ENCODE data around the gene CDK14. TPM values are rescaled to one million over a fixed set of nuclear protein-coding genes. Genes with fewer than 3 reads are reported as not detected.

Gene CDK14
- total RNA-seq, 1 donor from 2014 or later = 64.6 TPM

- peaks cover 62% of the 10 kb centered on the region for H3K4me1 Mint-ChIP-seq
- DNase-seq (ENCODE audit: low spot score in 2 of 2, unreplicated experiment in 2 of 2) = no peak
- H3K27me3 Mint-ChIP-seq (ENCODE audit: low read depth) = no peaks in the 10 kb centered on the region
- no peaks in the 10 kb centered on the region for H3K9me3 Mint-ChIP-seq
- H3K4me3 Mint-ChIP-seq = no peak overlapping the region
- TF ChIP-seq CTCF (IDR thresholded peaks at IDR 0.05; ENCODE audit: unreplicated experiment) = no peak
- no peaks in the 10 kb centered on the region for H3K36me3 Mint-ChIP-seq
- H3K27ac Mint-ChIP-seq = no peak overlapping the region
Observed at GRCh38 chr7:90678986-90679385, 82.9 kb downstream of the CDK14 start.

GRCh38 chr7:90680484-90680883 lies 84.4 kb downstream of the CDK14 start:
- Mint-ChIP-seq H3K9me3 (no peaks in the 10 kb centered on the region), H3K27ac (peak overlapping the region; percentile 78), H3K4me1 (peaks cover 55% of the 10 kb centered on the region), H3K27me3 (ENCODE audit: low read depth) (no peaks in the 10 kb centered on the region), H3K4me3 (no peak overlapping the region), H3K36me3 (no peaks in the 10 kb centered on the region)
- DNase-seq (ENCODE audit: low spot score in 2 of 2, unreplicated experiment in 2 of 2) = no peak
- no peak for TF ChIP-seq CTCF (IDR thresholded peaks at IDR 0.05; ENCODE audit: unreplicated experiment)

GRCh38 chr7:90681336-90682022 lies 85.4 kb downstream of the CDK14 start:
- H3K27me3 Mint-ChIP-seq (ENCODE audit: low read depth) = no peaks in the 10 kb centered on the region
- no peaks in the 10 kb centered on the region for H3K36me3 Mint-ChIP-seq
- peaks cover 52% of the 10 kb centered on the region for H3K4me1 Mint-ChIP-seq
- DNase-seq (ENCODE audit: low spot score in 2 of 2, unreplicated experiment in 2 of 2) = no peak
- no peak for TF ChIP-seq CTCF (IDR thresholded peaks at IDR 0.05; ENCODE audit: unreplicated experiment)
- no peak overlapping the region for H3K4me3 Mint-ChIP-seq
- H3K9me3 Mint-ChIP-seq = no peaks in the 10 kb centered on the region
- peak overlapping the region; percentile 78 for H3K27ac Mint-ChIP-seq

- DNase-seq (ENCODE audit: low spot score in 2 of 2, unreplicated experiment in 2 of 2) = no peak
- TF ChIP-seq CTCF (IDR thresholded peaks at IDR 0.05; ENCODE audit: unreplicated experiment) = no peak
- H3K9me3 Mint-ChIP-seq = peaks cover under 1% of the 10 kb centered on the region
- no peaks in the 10 kb centered on the region for H3K27me3 Mint-ChIP-seq (ENCODE audit: low read depth)
- H3K27ac Mint-ChIP-seq = no peak overlapping the region
- no peak overlapping the region for H3K4me3 Mint-ChIP-seq
- no peaks in the 10 kb centered on the region for H3K36me3 Mint-ChIP-seq
- H3K4me1 Mint-ChIP-seq = peaks cover 30% of the 10 kb centered on the region
Observed at GRCh38 chr7:90686146-90686545, 90.0 kb downstream of the CDK14 start.

- Mint-ChIP-seq H3K4me3 (no peak overlapping the region), H3K9me3 (peaks cover 7% of the 10 kb centered on the region), H3K36me3 (no peaks in the 10 kb centered on the region), H3K4me1 (peaks cover 33% of the 10 kb centered on the region), H3K27ac (peak overlapping the region; percentile 13), H3K27me3 (ENCODE audit: low read depth) (no peaks in the 10 kb centered on the region)
- TF ChIP-seq CTCF (IDR thresholded peaks at IDR 0.05; ENCODE audit: unreplicated experiment) = no peak
- DNase-seq (ENCODE audit: low spot score in 2 of 2, unreplicated experiment in 2 of 2) = no peak
Observed at GRCh38 chr7:90688810-90689209, 92.7 kb downstream of the CDK14 start.
